Measurements from ENCODE around the gene ACBD6. TPM values are rescaled to one million over a fixed set of nuclear protein-coding genes. Genes with fewer than 3 reads are reported as not detected.

Gene ACBD6
- 40.7 and 42.8 TPM in 2 replicates for total RNA-seq

DNA sequence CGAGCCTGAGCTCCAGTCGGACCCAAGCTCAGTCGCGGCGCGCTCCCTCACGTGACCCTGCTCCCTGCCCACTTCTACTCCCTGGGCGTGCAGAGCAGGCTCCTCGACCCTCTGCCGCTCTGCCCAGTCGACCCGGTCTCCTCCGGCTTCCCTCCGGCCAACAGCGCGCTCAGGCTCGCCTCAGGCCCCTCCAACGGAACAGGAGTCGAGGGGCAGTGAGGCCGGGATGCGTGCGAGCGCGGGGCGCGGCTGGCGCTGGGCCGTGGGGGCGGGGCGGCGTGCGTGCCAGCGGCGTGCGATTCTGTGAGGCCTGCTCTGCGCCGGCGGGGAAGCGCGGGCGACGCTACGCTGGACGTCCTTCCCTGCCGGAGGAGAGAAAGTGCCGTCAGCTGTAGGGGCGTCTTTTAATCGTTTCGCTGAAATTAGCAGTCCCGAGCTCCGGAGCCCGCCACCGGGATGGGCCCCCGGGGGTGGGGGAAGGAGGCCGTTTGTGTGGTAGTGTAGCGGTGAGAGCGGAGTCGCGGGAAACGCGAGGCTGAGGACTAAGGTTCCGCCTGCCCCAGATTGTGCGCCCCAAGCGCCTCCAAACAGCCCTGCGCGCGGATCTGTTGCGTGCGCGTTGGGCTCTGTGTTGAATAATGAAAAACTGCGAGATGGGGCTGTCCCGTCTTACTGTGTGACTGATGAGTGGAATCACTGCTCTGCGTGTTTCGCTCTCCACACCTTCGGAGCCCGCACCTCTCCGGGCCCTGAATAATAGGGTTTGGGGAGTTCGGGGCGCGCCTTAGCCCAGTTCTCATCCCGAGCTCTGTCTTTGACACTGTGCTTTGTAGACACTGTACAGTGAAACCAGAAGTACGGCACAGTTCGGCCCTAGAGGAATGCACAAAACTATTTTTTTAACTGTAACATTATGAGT lies at the start of gene ACBD6:
TSS of gene ACBD6 (minus strand) at position 217 of the 919 bp plus-strand sequence. CDS start 311 bp downstream, outside the sequence.

Other genes starting within 250 kb of the ACBD6 start
- gene OVAAL, start 56.4 kb upstream of the ACBD6 start, total RNA-seq: not detected in 2 replicates
- 25.7 and 31.3 TPM in 2 replicates for gene XPR1, start 129.4 kb upstream of the ACBD6 start, total RNA-seq

All from smooth muscle cell of the pulmonary artery (primary cell).